NCI-H69 (cell line): Measurements from ENCODE around the gene SECTM1.
A peak's percentile ranks its signal among the peaks of the same experiment; 100 is the strongest.

Experiments
- DNase-seq: peaks from one replicate; lab custom pipeline; 2025; lab: John Stamatoyannopoulos, UW

Gene SECTM1

GRCh38 chr17:82315703-82316358 is 17.7 kb downstream of the SECTM1 start:
- no peak for DNase-seq

GRCh38 chr17:82314727-82315605 is 18.6 kb downstream of the SECTM1 start:
- DNase-seq: no peak

- DNase-seq: no peak
Measured at GRCh38 chr17:82314012-82314726, 19.4 kb downstream of the SECTM1 start.

GRCh38 chr17:82313195-82314011 is 20.2 kb downstream of the SECTM1 start:
- DNase-seq: no peak

- DNase-seq: no peak
Measured at GRCh38 chr17:82311971-82312370, 21.6 kb downstream of the SECTM1 start.

GRCh38 chr17:82310877-82311276 is 22.7 kb downstream of the SECTM1 start:
- no peak for DNase-seq

GRCh38 chr17:82309656-82310570 is 23.7 kb downstream of the SECTM1 start:
- no peak for DNase-seq

- no peak for DNase-seq
Measured at GRCh38 chr17:82305727-82306300, 27.8 kb downstream of the SECTM1 start.

- DNase-seq: peak; percentile 30
Measured at GRCh38 chr17:82304826-82305726, 28.5 kb downstream of the SECTM1 start.

- no peak for DNase-seq
Measured at GRCh38 chr17:82303944-82304808, 29.4 kb downstream of the SECTM1 start.

GRCh38 chr17:82302991-82303943 is 30.3 kb downstream of the SECTM1 start:
- no peak for DNase-seq

- no peak for DNase-seq
Measured at GRCh38 chr17:82302568-82302963, 31.0 kb downstream of the SECTM1 start.

GRCh38 chr17:82301916-82302567 is 31.5 kb downstream of the SECTM1 start:
- DNase-seq: no peak

GRCh38 chr17:82301300-82301915 is 32.2 kb downstream of the SECTM1 start:
- no peak for DNase-seq

GRCh38 chr17:82300707-82301270 is 32.8 kb downstream of the SECTM1 start:
- peak; percentile 74 for DNase-seq

GRCh38 chr17:82300228-82300627 is 33.3 kb downstream of the SECTM1 start:
- no peak for DNase-seq
